H1 (cell line): ENCODE measurements around the gene ABHD13. TPM values are rescaled to one million over a fixed set of nuclear protein-coding genes. Genes with fewer than 3 reads are reported as not detected.

ENCODE experiments used
- CHD7 ChIP-seq: fragments of 300-600 bp; sonication (generic); IDR thresholded peaks from 2 replicates; pipeline ENCODE4 v1.7.1; 2012; ENCODE audit warnings: low read length, moderate library complexity, mild to moderate bottlenecking, inconsistent platforms; ENCODE audit not compliant: insufficient replicate concordance
- CTCF ChIP-seq, 3 experiments: IDR thresholded peaks; 1 replicate in 2 of 3; 2 replicates in 1 of 3; pipeline versions ENCODE4 v1.5.1 to v1.6.1; 2011; ENCODE audit warnings: low read length in 3 of 3, mild to moderate bottlenecking in 3 of 3, inconsistent platforms in 2 of 3, low read depth in 1 of 3, moderate library complexity in 1 of 3; ENCODE audit not compliant: insufficient read depth in 1 of 3; ENCODE audit errors: control extremely low read depth in 1 of 3
- NRF1 ChIP-seq: IDR thresholded peaks from 2 replicates; pipeline ENCODE4 v1.6.1; 2011; ENCODE audit warnings: mild to moderate bottlenecking, low read depth, low read length, improper control_type of control experiment
- PHF8 ChIP-seq: fragments of 200-600 bp; sonication (generic); conservative IDR thresholded peaks from 2 replicates; pipeline ENCODE4 v1.7.1; 2012; ENCODE audit warnings: low read depth, mild to moderate bottlenecking, inconsistent platforms, low read length, moderate library complexity
- RAD21 ChIP-seq, 2 experiments: IDR thresholded peaks in 1 of 2; conservative IDR thresholded peaks in 1 of 2; 2 replicates each; pipeline ENCODE4 v1.6.1; 2011; ENCODE audit warnings: low read depth in 2 of 2, low read length in 2 of 2, improper control_type of control experiment in 1 of 2, inconsistent platforms in 1 of 2, mild to moderate bottlenecking in 1 of 2, moderate library complexity in 1 of 2
- polyA plus RNA-seq, 7 experiments: library from polyadenylated mRNA; depleted of rRNA in 3 of 7; stranded (reverse) in 5 of 7; unstranded in 2 of 7; fragments of >200 nt in 5 of 7; fragments of 200-250 nt in 2 of 7; gene quantifications; 1 replicate in 5 of 7; 2 replicates in 1 of 7; 4 replicates in 1 of 7; pipeline versions ENCODE4 v1.2.1 to v1.2.3, GENCODE V29; 2011 to 2013; ENCODE audit warnings: missing spikeins in 2 of 7, mixed read lengths in 2 of 7
- total RNA-seq: library from RNA; stranded (reverse); fragmentation: NEBNext Ultra II Directional; extraction: Animal tissue kit (Norgen Biotek cat#: 25700); gene quantifications from 2 replicates; pipeline ENCODE4 v1.2.1, GENCODE V29; 2021

Gene ABHD13
- total and polyA plus RNA-seq, 2 of the 8 experiments (the other 6 are each of a cell fraction or from before 2014, with no cell fraction given), result 3.5 to 6.6 TPM

- TF ChIP-seq CHD7 (no peak), CTCF (IDR thresholded peaks at IDR 0.05; ENCODE audit: control extremely low read depth in 1 of 3, insufficient read depth in 1 of 3, low read depth in 1 of 3, low read length in 3 of 3) (no peak), PHF8 (no peak), RAD21 (IDR thresholded peaks at IDR 0.05 in 1 of 2, conservative IDR thresholded peaks at IDR 0.05 in 1 of 2; ENCODE audit: low read depth in 2 of 2, low read length in 2 of 2) (no peak), NRF1 (no peak)
Measured at GRCh38 chr13:108273429-108274118, 55.4 kb downstream of the ABHD13 start (continued).
